ENCODE measurements around the gene PTGER3. TPM values are rescaled to one million over a fixed set of nuclear protein-coding genes. Genes with fewer than 3 reads are reported as not detected.

PTGER3 gene
- total and polyA plus RNA-seq, 2 of the 4 experiments (the other 2 are of a cell fraction) = not detected

DNA sequence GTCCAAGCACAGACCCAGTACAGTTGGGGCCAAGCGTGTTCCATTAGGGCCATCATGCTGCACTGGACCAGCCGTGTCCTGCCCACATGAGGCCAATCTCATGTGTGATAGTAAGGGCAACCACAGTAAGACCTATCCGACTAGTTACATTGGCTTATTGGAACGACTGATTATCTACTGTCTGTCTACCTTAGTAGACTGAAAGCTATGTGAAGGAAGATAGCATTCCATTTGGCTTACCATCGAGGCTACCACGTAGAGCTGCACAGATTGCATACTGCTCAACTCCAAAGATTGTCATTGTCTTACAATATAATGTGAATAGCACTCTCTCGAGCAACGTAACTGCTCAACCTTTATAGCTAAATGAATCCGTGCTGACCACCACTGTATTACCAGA lies 10.6 kb downstream of the PTGER3 start:
- H3K56ac ChIP-seq (ENCODE audit: extremely low read depth, insufficient read depth, low read length) = no peak overlapping the region
- H3K36me3 ChIP-seq (ENCODE audit: control insufficient read depth, insufficient read depth, low read length) = no peaks in the 10 kb centered on the region
- H3K18ac ChIP-seq (ENCODE audit: low read depth, low read length) = no peak overlapping the region
- H2AFZ ChIP-seq (replicated peaks; ENCODE audit: low read length, poor library complexity) = no peak overlapping the region
- no peak overlapping the region for H3K23ac ChIP-seq (ENCODE audit: low read depth, low read length)
- H4K5ac ChIP-seq (ENCODE audit: low read depth, low read length) = no peak overlapping the region
- no peaks in the 10 kb centered on the region for H3K4me1 ChIP-seq (ENCODE audit: control insufficient read depth, insufficient read depth, low read length)
- DNase-seq (no peak), ATAC-seq (ENCODE audit: low read depth) (no peak)
- H3K27ac ChIP-seq (ENCODE audit: insufficient read depth, low read length) = no peak overlapping the region
- H2AK9ac ChIP-seq (replicated peaks; ENCODE audit: low read depth, low read length, poor library complexity) = no peak overlapping the region
- no peak overlapping the region for H2AK5ac ChIP-seq (ENCODE audit: low read depth, low read length)
- no peak overlapping the region for H3K9ac ChIP-seq (ENCODE audit: low read depth, low read length)
- no peaks in the 10 kb centered on the region for H4K20me1 ChIP-seq (ENCODE audit: insufficient read depth, low read length)
- no peak overlapping the region for H3K4me2 ChIP-seq (ENCODE audit: low read depth, low read length)
- no peak overlapping the region for H2BK20ac ChIP-seq (ENCODE audit: low read depth, low read length)
- no TSS peak for BruUV-seq (replicated peaks)
- intact Hi-C loops (cut with micrococcal nuclease) = no loop called here
- H2BK15ac ChIP-seq (ENCODE audit: low read depth, low read length) = no peak overlapping the region
- POLR2A ChIA-PET (ENCODE audit: unreplicated experiment) = no interaction called here
- CTCF ChIA-PET = no interaction called here
- no peaks in the 10 kb centered on the region for H3K9me1 ChIP-seq (ENCODE audit: insufficient read depth, low read length)
- H3K4me3 ChIP-seq (ENCODE audit: insufficient read depth, low read depth, low read length) = no peak overlapping the region
- no peaks in the 10 kb centered on the region for H3K9me3 ChIP-seq (ENCODE audit: control insufficient read depth, insufficient read depth, low read length)
- no peaks in the 10 kb centered on the region for H3K79me1 ChIP-seq (ENCODE audit: low read depth in 1 of 2, low read length in 2 of 2)
- H2BK5ac ChIP-seq (ENCODE audit: low read depth, low read length, poor library complexity, severe bottlenecking) = no peak overlapping the region
- dilution Hi-C loops (cut with HindIII; ENCODE audit: low sequenced_read_pairs, unreplicated experiment) = no loop called here
- H4K8ac ChIP-seq (ENCODE audit: low read depth in 2 of 2, low read length in 2 of 2) = no peak overlapping the region
- no peak overlapping the region for H2BK120ac ChIP-seq (ENCODE audit: low read depth, low read length)
- TF ChIP-seq RAD21 (IDR thresholded peaks at IDR 0.05; ENCODE audit: low read length) (no peak), BHLHE40 (IDR thresholded peaks at IDR 0.05; ENCODE audit: low read depth, low read length) (no peak), NFE2L2 (IDR thresholded peaks at IDR 0.05; ENCODE audit: low read depth, low read length) (no peak), RFX5 (IDR thresholded peaks at IDR 0.05; ENCODE audit: low read depth, low read length) (no peak), CEBPB (IDR thresholded peaks at IDR 0.05; ENCODE audit: low read depth, low read length) (no peak), RCOR1 (IDR thresholded peaks at IDR 0.05; ENCODE audit: insufficient replicate concordance, low read length) (no peak), MXI1 (IDR thresholded peaks at IDR 0.05; ENCODE audit: borderline replicate concordance, low read depth, low read length) (no peak)
- TF ChIP-seq, protein P1, sequence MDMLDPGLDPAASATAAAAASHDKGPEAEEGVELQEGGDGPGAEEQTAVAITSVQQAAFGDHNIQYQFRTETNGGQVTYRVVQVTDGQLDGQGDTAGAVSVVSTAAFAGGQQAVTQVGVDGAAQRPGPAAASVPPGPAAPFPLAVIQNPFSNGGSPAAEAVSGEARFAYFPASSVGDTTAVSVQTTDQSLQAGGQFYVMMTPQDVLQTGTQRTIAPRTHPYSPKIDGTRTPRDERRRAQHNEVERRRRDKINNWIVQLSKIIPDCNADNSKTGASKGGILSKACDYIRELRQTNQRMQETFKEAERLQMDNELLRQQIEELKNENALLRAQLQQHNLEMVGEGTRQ (IDR thresholded peaks at IDR 0.05; ENCODE audit: low read depth, low read length) = no peak
- TF ChIP-seq, protein P2, sequence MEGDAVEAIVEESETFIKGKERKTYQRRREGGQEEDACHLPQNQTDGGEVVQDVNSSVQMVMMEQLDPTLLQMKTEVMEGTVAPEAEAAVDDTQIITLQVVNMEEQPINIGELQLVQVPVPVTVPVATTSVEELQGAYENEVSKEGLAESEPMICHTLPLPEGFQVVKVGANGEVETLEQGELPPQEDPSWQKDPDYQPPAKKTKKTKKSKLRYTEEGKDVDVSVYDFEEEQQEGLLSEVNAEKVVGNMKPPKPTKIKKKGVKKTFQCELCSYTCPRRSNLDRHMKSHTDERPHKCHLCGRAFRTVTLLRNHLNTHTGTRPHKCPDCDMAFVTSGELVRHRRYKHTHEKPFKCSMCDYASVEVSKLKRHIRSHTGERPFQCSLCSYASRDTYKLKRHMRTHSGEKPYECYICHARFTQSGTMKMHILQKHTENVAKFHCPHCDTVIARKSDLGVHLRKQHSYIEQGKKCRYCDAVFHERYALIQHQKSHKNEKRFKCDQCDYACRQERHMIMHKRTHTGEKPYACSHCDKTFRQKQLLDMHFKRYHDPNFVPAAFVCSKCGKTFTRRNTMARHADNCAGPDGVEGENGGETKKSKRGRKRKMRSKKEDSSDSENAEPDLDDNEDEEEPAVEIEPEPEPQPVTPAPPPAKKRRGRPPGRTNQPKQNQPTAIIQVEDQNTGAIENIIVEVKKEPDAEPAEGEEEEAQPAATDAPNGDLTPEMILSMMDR (conservative IDR thresholded peaks at IDR 0.05; ENCODE audit: low read depth, low read length) = no peak
- H4K91ac ChIP-seq (ENCODE audit: insufficient read depth, low read depth, low read length) = no peak overlapping the region
- in situ Hi-C loops (cut with MboI; ENCODE audit: low sequenced_read_pairs) = no loop called here
- H3K4ac ChIP-seq (ENCODE audit: low read depth, low read length) = no peak overlapping the region
- WGBS, 2 experiments (ENCODE audit: extremely low coverage in 2 of 2, insufficient read length in 1 of 2) = 69% methylated on average over 2 of the region's 9 CpGs; no CpG with 5 or more reads in 1 of the 2 experiments
- no peak overlapping the region for H3K14ac ChIP-seq (replicated peaks; ENCODE audit: low read depth, low read length)
- H3K27me3 ChIP-seq (ENCODE audit: control insufficient read depth, insufficient read depth, low read length) = peaks cover 2% of the 10 kb centered on the region
